HAP-1 (cell line): ENCODE measurements around the gene BANF2.

Source experiments
- DNase-seq, 2 experiments: peaks; one replicate each; pipeline ENCODE4 v3.0.0-alpha.2; 2016 to 2020; ENCODE audit warnings: low spot score in 2 of 2
- H3K27me3 ChIP-seq: fragments of 250-450 bp; sonication (Bioruptor Pico); 2 replicates; pipeline ENCODE4 v1.5.1; 2020; ENCODE audit warnings: low read depth, mild to moderate bottlenecking, moderate library complexity
- H3K36me3 ChIP-seq: fragments of 250-450 bp; sonication (Bioruptor Pico); replicated peaks from 2 replicates; pipeline ENCODE4 v1.5.1; 2020; ENCODE audit warnings: mild to moderate bottlenecking
- H3K4me1 ChIP-seq: fragments of 250-450 bp; sonication (Bioruptor Pico); 2 replicates; pipeline ENCODE4 v1.5.1; 2020; ENCODE audit warnings: mild to moderate bottlenecking
- H3K4me3 ChIP-seq: fragments of 250-450 bp; sonication (Bioruptor Pico); 2 replicates; pipeline ENCODE4 v1.5.1; 2020; ENCODE audit warnings: mild to moderate bottlenecking, moderate library complexity
- H3K9me3 ChIP-seq: fragments of 250-450 bp; sonication (Bioruptor Pico); 2 replicates; pipeline ENCODE4 v1.5.1; 2020; ENCODE audit warnings: mild to moderate bottlenecking, moderate library complexity
- in situ Hi-C: fragments of 300-500 bp; cut with MboI; formaldehyde crosslinking; loops from 3 replicates; pipeline ENCODE4 v1.14.3; 2020; ENCODE audit warnings: low sequenced_read_pairs, inconsistent platforms, mixed read lengths

The BANF2 gene

DNA sequence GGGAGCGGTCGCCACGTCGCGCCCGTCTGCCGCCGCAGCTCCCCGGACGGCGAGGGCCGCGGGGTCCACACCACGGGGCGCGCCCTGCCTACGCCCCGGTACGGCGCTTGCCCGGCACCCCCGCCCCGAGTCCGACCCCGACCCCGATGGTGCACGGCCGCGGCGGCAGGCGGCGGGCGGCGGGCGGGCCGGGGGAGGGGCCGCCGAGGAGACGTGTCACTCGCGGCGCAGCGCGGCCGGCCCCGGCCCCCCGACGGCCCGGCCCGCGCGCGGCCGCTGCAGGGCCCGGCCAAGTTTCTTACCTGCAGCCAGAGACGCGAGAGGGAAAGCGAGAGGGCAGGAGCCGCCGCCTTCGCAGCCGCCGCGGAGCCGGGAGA is 18.1 kb upstream of the BANF2 start:
- peaks cover 7% of the 10 kb centered on the region for H3K27me3 ChIP-seq
- in situ Hi-C loops = no loop called here
- peaks cover 9% of the 10 kb centered on the region for H3K4me1 ChIP-seq
- no peaks in the 10 kb centered on the region for H3K9me3 ChIP-seq
- H3K36me3 ChIP-seq = peaks cover 26% of the 10 kb centered on the region
- peak overlapping the region; percentile 74 for H3K4me3 ChIP-seq
- DNase-seq = no peak

DNA sequence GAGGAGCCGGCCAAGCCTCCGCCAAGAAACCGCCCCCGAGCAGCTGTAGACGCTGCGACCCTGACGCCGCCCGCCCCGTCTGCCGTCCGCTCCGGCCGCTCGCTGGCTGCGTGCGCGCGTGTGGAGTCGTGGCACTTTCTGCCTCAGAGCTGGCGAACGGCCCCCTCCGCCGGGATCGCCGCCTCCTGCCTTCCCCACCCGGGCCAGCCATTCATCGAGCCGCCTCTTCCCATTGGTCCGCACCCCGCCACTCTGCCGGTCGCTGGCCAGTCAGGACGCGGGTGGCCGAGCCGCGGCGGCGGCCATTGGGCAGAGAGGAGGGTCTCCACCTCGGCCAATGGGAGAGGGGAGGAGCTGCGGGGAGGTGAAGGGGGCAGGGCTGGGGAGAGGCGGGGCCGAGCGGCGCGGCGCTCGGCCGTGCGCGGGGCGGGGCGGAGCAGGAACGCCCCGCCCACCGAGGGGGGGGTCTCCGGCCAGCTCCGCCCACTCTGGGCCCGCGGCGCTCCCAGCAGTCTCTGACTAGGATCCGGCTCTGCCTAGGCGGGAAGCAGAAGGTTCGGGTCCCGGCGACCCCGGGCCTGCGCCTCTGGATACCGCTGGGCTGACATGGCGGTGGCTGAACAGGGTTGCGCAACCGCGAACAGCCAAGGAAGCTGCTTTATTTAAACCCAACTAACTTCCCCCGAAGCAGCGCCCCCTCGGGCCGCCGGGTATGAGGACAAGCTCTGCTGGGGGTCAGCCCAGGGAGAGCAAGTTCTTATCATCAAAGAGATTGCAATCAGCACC is 17.5 kb upstream of the BANF2 start, which contains the start of gene RRBP1:
RRBP1 (minus strand) TSS at position 140 of the 786 bp plus-strand sequence. CDS start 21,735 bp downstream, outside the sequence.
- in situ Hi-C loops = no loop called here
- no peaks in the 10 kb centered on the region for H3K9me3 ChIP-seq
- H3K4me3 ChIP-seq = peak within 1 kb of the TSS; percentile 74

DNA sequence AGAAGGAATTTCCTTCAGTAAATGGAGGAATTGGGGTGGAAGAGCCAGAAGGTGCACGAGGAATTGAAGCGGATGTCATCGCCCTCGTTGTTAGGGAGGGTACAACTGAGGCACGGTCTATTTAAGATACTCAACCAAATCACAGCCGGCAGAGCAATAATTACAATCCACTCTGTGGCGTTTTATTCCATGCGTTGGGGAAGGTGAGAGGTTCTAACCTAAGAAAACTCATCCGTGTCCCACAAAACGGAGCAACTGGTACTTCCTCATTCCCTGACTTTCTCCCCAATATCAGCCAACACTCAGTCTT is 16.9 kb upstream of the BANF2 start:
- H3K36me3 ChIP-seq = peaks cover 18% of the 10 kb centered on the region
- peaks cover 7% of the 10 kb centered on the region for H3K27me3 ChIP-seq
- peak in 1 of 2 experiments; percentile 21 for DNase-seq
- H3K4me3 ChIP-seq = peak overlapping the region; percentile 74
- H3K9me3 ChIP-seq = no peaks in the 10 kb centered on the region
- in situ Hi-C loops = no loop called here
- H3K4me1 ChIP-seq = peaks cover 9% of the 10 kb centered on the region

More for the DNA sequence above, 17.5 kb upstream of the BANF2 start, which contains the start of gene RRBP1:
- H3K36me3 ChIP-seq = peaks cover 23% of the 10 kb centered on the region
- DNase-seq = peak; percentile 95 to 98
- H3K27me3 ChIP-seq = peaks cover 7% of the 10 kb centered on the region
- H3K4me1 ChIP-seq = peaks cover 9% of the 10 kb centered on the region

DNA sequence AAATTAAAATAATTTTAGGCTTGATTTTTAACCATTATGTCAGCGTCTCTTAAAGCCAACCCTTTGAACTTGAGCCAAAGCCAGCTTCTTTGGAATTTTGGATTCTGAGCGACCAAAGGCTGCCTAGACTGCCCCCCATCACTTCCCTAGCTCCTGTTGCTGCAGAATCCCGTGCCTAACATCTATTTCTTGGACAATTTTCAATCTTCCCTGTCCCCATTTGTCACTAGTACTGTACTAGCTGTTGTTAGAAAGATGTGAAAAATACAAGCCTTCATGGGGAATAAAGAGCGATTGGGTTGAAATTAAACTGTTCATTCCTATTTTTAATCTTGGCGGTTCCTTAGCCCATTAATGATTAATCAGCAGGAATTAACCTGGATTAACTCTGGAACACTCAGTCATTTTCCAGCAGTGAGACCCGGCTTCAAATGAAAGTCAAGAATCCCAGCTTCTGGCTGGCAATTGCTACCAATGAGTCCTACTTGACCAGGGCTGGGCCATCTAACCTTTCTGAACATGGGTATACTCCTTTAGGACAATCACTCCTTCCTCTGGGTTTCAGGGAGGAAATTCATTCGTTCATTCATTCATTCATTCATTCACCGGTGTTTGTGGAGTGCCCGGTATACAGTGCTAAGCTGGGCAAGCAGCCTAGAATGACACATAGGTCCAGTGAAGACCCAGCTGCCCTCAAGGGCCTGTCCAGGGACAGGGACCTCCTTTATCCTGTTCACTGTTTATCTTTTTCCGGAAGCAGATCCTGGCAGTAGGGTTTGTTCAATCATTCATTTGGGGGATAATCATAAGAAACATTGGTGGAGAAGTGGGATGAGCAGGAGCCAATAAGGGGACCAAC is 16.3 kb upstream of the BANF2 start:
- DNase-seq = no peak
- H3K4me3 ChIP-seq = no peak overlapping the region
- in situ Hi-C loops = no loop called here

DNA sequence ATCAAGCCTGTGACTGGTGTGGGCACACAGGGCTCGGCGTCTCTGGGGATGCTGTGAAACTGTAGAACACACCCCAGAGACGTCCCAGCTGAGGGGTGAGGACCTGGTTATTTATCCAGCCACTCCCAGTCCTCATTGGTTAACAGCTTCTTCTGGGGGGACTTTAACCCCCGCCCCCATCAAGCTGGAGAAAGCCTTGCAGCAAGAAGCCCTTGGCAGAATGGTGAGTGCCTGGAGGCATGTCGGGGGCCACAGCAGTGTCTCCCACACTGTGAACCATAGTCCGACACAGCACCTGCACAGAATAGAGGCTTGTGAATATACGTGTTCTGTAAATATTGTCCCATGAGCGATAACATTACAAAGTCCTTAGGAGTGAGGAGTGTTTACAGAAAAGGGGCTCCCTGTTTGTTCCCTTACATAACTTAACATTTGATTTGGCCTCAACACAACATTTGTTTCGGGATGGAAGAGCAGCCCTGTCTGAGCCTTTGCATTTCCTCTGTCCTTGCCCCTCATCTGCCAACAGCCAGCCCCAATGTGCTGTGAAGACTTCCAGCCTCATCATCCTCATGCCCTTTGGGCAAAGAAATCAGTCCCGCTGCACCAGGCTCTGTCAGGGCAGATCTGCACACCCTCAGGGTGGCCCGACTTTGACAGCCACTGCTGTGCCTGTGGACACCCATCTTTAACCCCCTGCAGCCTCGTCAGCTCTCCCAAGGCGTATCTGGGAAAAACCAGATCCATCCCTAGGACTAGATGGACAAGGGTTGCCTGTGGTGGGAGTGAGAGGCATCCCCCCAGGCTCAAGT is 15.5 kb upstream of the BANF2 start:
- DNase-seq = no peak
- peaks cover 7% of the 10 kb centered on the region for H3K27me3 ChIP-seq
- H3K9me3 ChIP-seq = no peaks in the 10 kb centered on the region
- in situ Hi-C loops = no loop called here
- peaks cover 9% of the 10 kb centered on the region for H3K4me1 ChIP-seq
- H3K4me3 ChIP-seq = no peak overlapping the region
- H3K36me3 ChIP-seq = peaks cover 3% of the 10 kb centered on the region

More for the DNA sequence above, 16.3 kb upstream of the BANF2 start:
- Histone ChIP-seq H3K27me3 (peaks cover 7% of the 10 kb centered on the region), H3K36me3 (peaks cover 12% of the 10 kb centered on the region), H3K9me3 (no peaks in the 10 kb centered on the region), H3K4me1 (peaks cover 9% of the 10 kb centered on the region)

DNA sequence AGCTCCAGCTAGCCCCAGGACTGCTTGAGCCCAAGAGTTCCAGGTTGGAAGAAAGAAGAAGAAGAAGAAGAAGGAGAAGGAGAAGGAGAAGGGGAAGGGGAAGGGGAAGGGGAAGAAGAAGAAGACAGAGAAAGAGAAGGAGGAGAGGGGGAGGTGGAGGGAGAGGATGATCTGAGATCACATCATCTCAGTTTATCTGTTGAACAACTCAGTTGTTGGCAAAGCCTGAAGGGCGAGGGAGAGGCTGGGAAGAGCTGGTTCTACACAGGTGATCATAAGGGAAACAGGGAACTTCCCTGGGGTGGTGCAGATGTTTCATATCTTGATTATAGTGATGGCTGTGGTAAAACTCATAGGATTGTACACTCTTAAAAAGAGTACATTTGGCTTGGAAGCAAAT is 14.6 kb upstream of the BANF2 start:
- peaks cover 7% of the 10 kb centered on the region for H3K27me3 ChIP-seq
- no peak overlapping the region for H3K4me3 ChIP-seq
- H3K4me1 ChIP-seq = peaks cover 5% of the 10 kb centered on the region
- no peaks in the 10 kb centered on the region; the same call in 1 of the 2 replicates for H3K36me3 ChIP-seq
- peaks cover 5% of the 10 kb centered on the region; the same call in 1 of the 2 replicates for H3K9me3 ChIP-seq
- in situ Hi-C loops = no loop called here
- DNase-seq = no peak

DNA sequence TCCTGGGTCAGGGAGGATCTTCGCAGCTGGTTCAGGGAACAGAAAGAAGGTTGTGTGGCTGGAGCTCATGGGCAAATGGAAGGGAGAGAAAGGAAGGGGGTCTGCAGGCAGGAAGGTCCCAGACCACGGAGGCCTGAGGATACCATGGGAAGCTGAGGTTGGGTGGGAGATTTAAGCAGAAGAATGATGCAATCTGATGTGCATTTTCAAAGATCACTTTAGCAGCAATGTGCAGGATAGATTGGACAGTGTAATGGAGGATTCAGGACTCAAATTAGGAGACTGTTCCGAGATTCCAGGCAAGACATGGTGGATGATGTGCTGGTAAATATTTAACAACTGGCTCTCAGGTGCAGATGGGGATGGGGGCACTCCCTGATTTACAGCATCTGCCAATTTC is 12.0 kb upstream of the BANF2 start:
- no peak for DNase-seq
- Histone ChIP-seq H3K4me3 (no peak overlapping the region), H3K4me1 (peaks cover 2% of the 10 kb centered on the region; the same call in 1 of the 2 replicates), H3K9me3 (peaks cover 7% of the 10 kb centered on the region; the same call in 1 of the 2 replicates), H3K27me3 (peaks cover 7% of the 10 kb centered on the region), H3K36me3 (no peaks in the 10 kb centered on the region)
- in situ Hi-C loops = no loop called here

DNA sequence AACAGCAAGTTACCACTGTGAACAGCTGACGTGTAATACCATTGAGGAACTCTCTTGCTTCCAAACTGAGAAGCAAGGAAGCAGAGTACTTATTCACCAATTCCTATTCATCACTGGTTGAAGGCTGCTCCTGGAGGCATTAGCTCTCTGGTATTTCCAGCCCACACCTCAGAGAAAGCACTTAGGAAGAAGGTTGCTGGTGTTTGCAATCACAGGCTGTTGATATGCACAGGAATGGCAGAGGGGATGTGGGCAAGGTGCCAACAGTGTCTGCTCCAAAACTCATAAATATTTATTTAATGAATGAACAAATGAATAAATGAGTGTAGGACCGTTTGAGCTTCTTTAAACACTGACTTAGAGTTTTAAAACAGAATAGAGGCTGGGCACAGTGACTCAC is 10.8 kb upstream of the BANF2 start:
- DNase-seq = no peak
- Histone ChIP-seq H3K4me3 (no peak overlapping the region), H3K9me3 (peaks cover 7% of the 10 kb centered on the region; the same call in 1 of the 2 replicates), H3K27me3 (peaks cover 7% of the 10 kb centered on the region), H3K36me3 (no peaks in the 10 kb centered on the region), H3K4me1 (no peaks in the 10 kb centered on the region)
- in situ Hi-C loops = no loop called here

DNA sequence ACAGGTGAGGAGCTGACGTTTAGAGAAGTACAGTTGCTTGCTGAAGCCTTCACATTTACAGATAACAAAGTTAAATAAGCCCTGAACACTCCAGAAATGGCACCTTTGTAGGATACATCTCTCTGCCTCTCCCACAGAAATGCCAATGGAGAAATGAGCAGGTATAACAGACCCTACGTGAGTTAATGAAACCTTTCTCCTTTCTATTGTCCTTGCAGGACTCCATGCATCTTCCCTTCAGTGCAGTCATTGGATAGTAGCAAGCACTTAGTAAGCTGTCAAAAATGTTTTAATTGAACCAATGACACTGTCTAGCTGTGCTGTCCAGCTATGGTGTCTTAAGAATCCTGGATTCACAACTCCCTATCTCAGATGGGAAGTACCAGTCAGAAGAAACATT is 9.6 kb upstream of the BANF2 start:
- no peak overlapping the region for H3K4me3 ChIP-seq
- H3K36me3 ChIP-seq = no peaks in the 10 kb centered on the region
- no peak for DNase-seq
- no peaks in the 10 kb centered on the region for H3K4me1 ChIP-seq
- H3K27me3 ChIP-seq = no peaks in the 10 kb centered on the region; the same call in none of the 2 replicates
- H3K9me3 ChIP-seq = peaks cover 7% of the 10 kb centered on the region; the same call in 1 of the 2 replicates
- in situ Hi-C loops = no loop called here

DNA sequence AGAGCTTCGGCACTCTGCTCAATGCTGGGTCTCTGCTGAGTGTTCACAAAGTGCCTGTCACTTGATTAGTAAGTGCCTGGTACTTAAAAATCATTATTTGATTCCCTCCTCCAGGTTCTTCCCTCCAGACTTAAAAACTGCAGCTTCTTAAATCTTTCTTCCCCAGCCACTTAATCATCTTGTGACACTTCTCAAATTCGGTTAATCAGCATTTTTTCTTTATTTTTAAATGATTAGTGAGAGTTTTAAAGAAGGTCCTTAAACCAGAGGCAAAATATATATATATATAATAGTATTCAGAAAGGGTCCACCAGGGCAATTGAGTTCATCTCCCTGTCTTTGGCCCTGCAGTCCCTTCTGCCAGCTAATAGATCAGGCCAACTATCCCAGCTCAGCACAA is 8.0 kb upstream of the BANF2 start:
- no peak overlapping the region for H3K4me3 ChIP-seq
- H3K9me3 ChIP-seq = peaks cover 7% of the 10 kb centered on the region; the same call in 1 of the 2 replicates
- no peaks in the 10 kb centered on the region for H3K4me1 ChIP-seq
- in situ Hi-C loops = no loop called here
- no peaks in the 10 kb centered on the region for H3K36me3 ChIP-seq
- DNase-seq = no peak
- no peaks in the 10 kb centered on the region; the same call in 1 of the 2 replicates for H3K27me3 ChIP-seq

DNA sequence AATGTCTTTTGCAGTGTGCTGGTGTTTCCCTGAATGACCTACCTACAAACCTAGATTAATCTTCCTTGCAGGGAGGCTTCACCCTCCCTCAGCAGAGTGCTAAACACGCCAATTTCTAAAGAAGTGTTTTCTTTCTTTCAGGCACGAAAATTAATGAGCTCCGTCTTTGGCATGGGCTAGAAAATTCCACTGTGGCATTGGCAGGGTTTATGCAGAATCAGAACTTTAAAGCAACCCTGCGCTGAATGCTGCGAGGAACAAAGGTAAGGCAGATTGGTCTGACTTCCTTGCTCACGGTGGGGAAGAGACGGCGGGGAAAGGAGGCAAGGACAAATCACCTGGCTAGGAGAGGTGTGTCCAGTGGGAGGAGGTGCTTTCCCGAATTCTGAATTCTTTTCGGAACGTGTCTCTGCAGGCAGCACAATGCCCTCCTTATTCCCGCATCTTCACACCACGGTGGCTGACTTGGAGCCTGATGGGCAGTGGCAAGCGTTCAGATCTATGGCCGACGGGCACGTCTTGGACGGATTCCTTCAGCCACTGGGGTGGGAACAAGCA is 6.2 kb upstream of the BANF2 start:
- Histone ChIP-seq H3K9me3 (peaks cover 7% of the 10 kb centered on the region; the same call in 1 of the 2 replicates), H3K36me3 (no peaks in the 10 kb centered on the region), H3K4me1 (no peaks in the 10 kb centered on the region), H3K4me3 (no peak overlapping the region), H3K27me3 (no peaks in the 10 kb centered on the region; the same call in 1 of the 2 replicates)
- DNase-seq = no peak
- in situ Hi-C loops = no loop called here

DNA sequence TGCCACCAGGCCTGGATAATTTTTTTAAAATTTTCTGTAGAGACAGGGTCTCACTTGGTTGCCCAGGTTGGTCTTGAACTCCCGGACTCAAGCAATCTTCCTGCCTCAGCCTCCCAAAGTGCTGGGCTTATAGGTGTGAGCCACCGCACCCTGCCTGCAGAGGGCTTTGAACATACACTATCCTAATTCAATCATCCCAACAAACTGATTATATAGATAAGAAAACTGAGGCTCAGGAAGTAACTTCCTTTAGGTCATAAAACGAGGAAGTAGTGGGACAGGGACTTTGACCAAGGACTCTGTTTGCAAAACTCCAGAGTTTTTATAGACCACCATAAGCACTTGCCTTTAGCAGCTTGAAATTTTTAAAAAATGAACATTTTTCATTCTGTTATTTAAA is 5.0 kb upstream of the BANF2 start:
- no peak overlapping the region for H3K4me3 ChIP-seq
- peaks cover 6% of the 10 kb centered on the region; the same call in 1 of the 2 replicates for H3K9me3 ChIP-seq
- no peaks in the 10 kb centered on the region for H3K4me1 ChIP-seq
- H3K36me3 ChIP-seq = no peaks in the 10 kb centered on the region
- no peak for DNase-seq
- in situ Hi-C loops = no loop called here
- H3K27me3 ChIP-seq = no peaks in the 10 kb centered on the region

DNA sequence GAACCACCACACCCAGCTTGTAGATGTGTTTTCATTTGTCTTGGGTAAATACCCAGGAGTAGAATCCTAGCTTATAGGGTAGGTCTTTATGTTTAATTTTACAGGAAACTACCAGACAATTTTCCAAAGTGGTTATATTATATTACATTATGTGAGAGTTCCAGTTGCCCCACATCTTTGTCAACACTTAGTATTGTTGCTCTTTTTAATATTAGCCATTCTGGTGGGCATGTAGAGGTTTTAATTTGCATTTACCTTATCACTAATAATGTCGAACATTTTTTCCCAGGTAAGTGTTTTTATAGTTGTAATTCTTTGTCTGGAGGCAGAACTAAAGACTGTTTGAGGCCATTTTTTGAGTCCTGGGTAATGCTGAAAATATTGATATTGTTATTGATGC is 3.5 kb upstream of the BANF2 start:
- no peaks in the 10 kb centered on the region for H3K9me3 ChIP-seq
- no peaks in the 10 kb centered on the region for H3K36me3 ChIP-seq
- no peak for DNase-seq
- in situ Hi-C loops = no loop called here
- H3K27me3 ChIP-seq = no peaks in the 10 kb centered on the region
- H3K4me1 ChIP-seq = no peaks in the 10 kb centered on the region
- H3K4me3 ChIP-seq = no peak overlapping the region
